Fibroblast of mammary gland (primary cell): Measurements from ENCODE around the gene APOL5.

Experiments used
- DNase-seq: peaks from one replicate; pipeline ENCODE4 v3.0.0-alpha.2; 2010; ENCODE audit warnings: low read depth
- H3K4me3 ChIP-seq: 2 replicates; pipeline ENCODE4 v1.5.1; 2011; ENCODE audit warnings: low read depth, mild to moderate bottlenecking, low read length, moderate library complexity; ENCODE audit not compliant: control insufficient read depth
- TF ChIP-seq, protein P1 (sequence below): conservative IDR thresholded peaks from 2 replicates; pipeline ENCODE4 v1.5.1; 2011; ENCODE audit warnings: low read depth, low read length, inconsistent platforms; ENCODE audit not compliant: control insufficient read depth, insufficient read depth

Gene APOL5

DNA sequence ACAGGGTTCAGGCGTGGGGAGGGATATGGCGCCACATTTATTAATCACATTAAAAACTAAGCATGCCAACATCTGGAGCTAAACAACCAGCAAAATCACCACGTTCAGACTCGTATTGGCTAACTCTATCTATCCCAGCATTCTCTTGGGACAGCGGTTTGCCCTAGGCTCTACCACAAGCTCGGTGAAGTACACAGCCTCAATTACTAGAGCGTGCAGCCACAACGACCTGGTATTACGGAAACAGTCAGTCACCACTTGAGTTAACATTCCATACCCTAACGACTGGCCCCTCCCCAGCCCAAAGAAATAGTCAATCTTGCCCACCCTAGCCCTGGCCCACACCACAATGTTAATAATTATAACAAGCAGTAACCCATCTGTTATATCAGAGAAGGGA is 32.1 kb downstream of the APOL5 start:
- DNase-seq = peak; percentile 76
- H3K4me3 ChIP-seq = no peak overlapping the region
- TF ChIP-seq, protein P1, sequence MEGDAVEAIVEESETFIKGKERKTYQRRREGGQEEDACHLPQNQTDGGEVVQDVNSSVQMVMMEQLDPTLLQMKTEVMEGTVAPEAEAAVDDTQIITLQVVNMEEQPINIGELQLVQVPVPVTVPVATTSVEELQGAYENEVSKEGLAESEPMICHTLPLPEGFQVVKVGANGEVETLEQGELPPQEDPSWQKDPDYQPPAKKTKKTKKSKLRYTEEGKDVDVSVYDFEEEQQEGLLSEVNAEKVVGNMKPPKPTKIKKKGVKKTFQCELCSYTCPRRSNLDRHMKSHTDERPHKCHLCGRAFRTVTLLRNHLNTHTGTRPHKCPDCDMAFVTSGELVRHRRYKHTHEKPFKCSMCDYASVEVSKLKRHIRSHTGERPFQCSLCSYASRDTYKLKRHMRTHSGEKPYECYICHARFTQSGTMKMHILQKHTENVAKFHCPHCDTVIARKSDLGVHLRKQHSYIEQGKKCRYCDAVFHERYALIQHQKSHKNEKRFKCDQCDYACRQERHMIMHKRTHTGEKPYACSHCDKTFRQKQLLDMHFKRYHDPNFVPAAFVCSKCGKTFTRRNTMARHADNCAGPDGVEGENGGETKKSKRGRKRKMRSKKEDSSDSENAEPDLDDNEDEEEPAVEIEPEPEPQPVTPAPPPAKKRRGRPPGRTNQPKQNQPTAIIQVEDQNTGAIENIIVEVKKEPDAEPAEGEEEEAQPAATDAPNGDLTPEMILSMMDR = no peak

GRCh38 chr22:35752006-35752862 is 34.6 kb downstream of the APOL5 start:
- TF ChIP-seq, protein P1 = no peak
- no peak overlapping the region for H3K4me3 ChIP-seq
- no peak for DNase-seq

DNA sequence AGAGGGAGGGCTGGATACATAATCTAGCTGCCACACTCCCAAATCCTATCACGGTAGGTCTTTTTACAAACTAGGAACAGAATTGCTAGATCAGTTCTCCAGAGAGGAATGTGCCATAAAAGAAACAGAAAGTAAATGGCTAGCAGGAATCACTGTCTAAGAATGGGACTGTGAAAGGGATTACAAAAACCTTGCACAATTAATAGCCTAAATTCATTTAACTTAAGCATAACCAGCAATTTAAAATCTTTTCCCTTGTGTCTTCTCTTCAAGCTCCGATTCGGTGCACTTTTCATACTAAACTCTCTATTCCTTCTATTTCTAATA is 35.2 kb downstream of the APOL5 start:
- DNase-seq = no peak
- H3K4me3 ChIP-seq = no peak overlapping the region
- TF ChIP-seq, protein P1 = no peak

GRCh38 chr22:35754761-35755160 is 37.1 kb downstream of the APOL5 start:
- TF ChIP-seq, protein P1 = no peak
- no peak for DNase-seq
- H3K4me3 ChIP-seq = no peak overlapping the region

DNA sequence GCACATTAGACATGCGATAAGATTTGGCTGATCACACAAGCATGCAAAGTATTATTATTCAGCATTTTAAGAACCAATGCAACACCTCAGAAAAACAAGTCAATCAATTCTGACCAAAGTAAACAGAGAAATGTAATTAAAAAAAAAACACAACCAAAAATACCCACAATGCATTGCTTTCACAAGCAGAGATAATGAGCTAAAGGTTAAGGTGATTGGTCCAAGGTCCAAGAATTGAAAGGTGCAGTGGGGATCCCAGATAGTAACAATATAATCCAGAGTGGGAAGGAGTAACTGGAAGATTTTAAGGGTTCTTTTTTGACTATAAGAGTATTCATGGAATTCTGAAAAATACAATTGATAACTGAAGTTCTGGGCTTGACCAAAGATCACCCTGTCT is 39.0 kb downstream of the APOL5 start:
- no peak for DNase-seq
- H3K4me3 ChIP-seq = no peak overlapping the region
- TF ChIP-seq, protein P1 = no peak

DNA sequence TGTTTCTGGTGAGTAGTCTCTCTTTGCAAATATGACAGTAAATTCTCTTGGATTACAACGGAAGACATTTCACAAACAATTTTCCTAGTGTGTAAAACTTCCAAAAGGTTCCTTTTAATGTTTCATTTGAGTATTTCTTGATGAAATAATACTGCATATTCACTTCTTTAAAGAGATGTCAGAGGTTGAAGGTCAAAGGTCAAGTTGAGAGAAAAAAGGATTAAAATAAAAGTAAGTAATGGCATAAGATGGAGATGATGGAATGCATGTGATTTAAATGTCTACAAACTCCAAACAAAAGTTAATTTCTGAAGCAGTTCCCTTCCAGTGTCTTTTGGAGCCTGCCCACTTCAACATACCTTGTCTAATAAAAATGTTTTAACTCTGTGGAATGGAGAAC is 40.7 kb downstream of the APOL5 start:
- H3K4me3 ChIP-seq = no peak overlapping the region
- TF ChIP-seq, protein P1 = no peak
- no peak for DNase-seq
